Chondrocyte (in vitro differentiated cells): ENCODE results near the gene ZSCAN25. TPM values are rescaled to one million over a fixed set of nuclear protein-coding genes. Genes with fewer than 3 reads are reported as not detected.

ENCODE experiments used
- DNase-seq: peaks from one replicate; pipeline ENCODE4 v3.0.0; 2021; ENCODE audit warnings: mixed read lengths, low spot score
- H3K27ac Mint-ChIP-seq: one replicate; pipeline ENCODE4 v1.8.0; 2021; ENCODE audit warnings: mild to moderate bottlenecking, moderate library complexity, mixed read lengths; ENCODE audit not compliant: unreplicated experiment
- H3K27me3 Mint-ChIP-seq: 2 replicates; pipeline ENCODE4 v1.8.0; 2021; ENCODE audit warnings: low read depth, mixed read lengths
- H3K36me3 Mint-ChIP-seq: 2 replicates; pipeline ENCODE4 v1.8.0; 2021; ENCODE audit warnings: low read depth, mixed read lengths
- H3K4me1 Mint-ChIP-seq: 2 replicates; pipeline ENCODE4 v1.8.0; 2021; ENCODE audit warnings: low read depth, mild to moderate bottlenecking, mixed read lengths
- H3K4me3 Mint-ChIP-seq: one replicate; pipeline ENCODE4 v1.8.0; 2021; ENCODE audit warnings: mild to moderate bottlenecking, moderate library complexity, mixed read lengths; ENCODE audit not compliant: unreplicated experiment
- H3K9me3 Mint-ChIP-seq: 2 replicates; pipeline ENCODE4 v1.8.0; 2021; ENCODE audit warnings: low read depth, mixed read lengths
- total RNA-seq: library from RNA; stranded (reverse); gene quantifications from 3 replicates; pipeline ENCODE4 v1.2.1, GENCODE V29; 2021
- TF ChIP-seq, protein P1 (sequence below): fragments of 200-600 bp; sonication (generic); IDR thresholded peaks from 2 replicates; pipeline ENCODE4 v1.5.0; 2021; ENCODE audit warnings: antibody characterized with exemption, mild to moderate bottlenecking, moderate library complexity

ZSCAN25 gene
- total RNA-seq, 1 donor from 2014 or later: 10.4 TPM

- Mint-ChIP-seq H3K4me1 (peaks cover 5% of the 10 kb centered on the region), H3K27ac (no peak overlapping the region), H3K4me3 (no peak overlapping the region), H3K27me3 (no peaks in the 10 kb centered on the region), H3K36me3 (peaks cover 61% of the 10 kb centered on the region), H3K9me3 (no peaks in the 10 kb centered on the region)
- TF ChIP-seq, protein P1, sequence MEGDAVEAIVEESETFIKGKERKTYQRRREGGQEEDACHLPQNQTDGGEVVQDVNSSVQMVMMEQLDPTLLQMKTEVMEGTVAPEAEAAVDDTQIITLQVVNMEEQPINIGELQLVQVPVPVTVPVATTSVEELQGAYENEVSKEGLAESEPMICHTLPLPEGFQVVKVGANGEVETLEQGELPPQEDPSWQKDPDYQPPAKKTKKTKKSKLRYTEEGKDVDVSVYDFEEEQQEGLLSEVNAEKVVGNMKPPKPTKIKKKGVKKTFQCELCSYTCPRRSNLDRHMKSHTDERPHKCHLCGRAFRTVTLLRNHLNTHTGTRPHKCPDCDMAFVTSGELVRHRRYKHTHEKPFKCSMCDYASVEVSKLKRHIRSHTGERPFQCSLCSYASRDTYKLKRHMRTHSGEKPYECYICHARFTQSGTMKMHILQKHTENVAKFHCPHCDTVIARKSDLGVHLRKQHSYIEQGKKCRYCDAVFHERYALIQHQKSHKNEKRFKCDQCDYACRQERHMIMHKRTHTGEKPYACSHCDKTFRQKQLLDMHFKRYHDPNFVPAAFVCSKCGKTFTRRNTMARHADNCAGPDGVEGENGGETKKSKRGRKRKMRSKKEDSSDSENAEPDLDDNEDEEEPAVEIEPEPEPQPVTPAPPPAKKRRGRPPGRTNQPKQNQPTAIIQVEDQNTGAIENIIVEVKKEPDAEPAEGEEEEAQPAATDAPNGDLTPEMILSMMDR: no peak
- DNase-seq: no peak
Observed at GRCh38 chr7:99623702-99624447, 7.1 kb downstream of the ZSCAN25 start.

DNA sequence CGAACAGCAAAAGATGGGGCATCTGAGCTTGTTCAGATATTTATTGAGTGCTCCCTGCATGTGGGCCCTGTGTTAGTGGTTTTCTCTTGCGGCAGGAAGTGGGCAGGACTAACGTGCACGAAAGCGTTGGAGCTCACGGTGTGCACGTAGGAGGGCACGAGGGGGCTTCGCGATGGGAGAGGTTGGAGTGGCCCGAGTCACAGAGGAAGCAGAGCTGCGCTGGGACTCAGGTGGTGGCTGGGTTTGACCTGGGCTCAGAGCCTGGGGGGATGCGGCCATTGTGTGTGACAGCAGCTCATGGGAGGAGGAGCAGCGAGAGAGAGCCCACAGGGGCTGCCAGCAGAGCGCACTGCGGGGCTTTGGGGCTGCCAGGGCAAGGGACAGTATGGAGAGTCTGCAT lies 7.7 kb downstream of the ZSCAN25 start:
- no peaks in the 10 kb centered on the region for H3K4me1 Mint-ChIP-seq
- DNase-seq: no peak
- TF ChIP-seq, protein P1: no peak
- no peaks in the 10 kb centered on the region for H3K9me3 Mint-ChIP-seq
- H3K4me3 Mint-ChIP-seq: no peak overlapping the region
- no peak overlapping the region for H3K27ac Mint-ChIP-seq
- H3K27me3 Mint-ChIP-seq: no peaks in the 10 kb centered on the region
- H3K36me3 Mint-ChIP-seq: peaks cover 59% of the 10 kb centered on the region

GRCh38 chr7:99625321-99625720 lies 8.6 kb downstream of the ZSCAN25 start:
- peaks cover 63% of the 10 kb centered on the region for H3K36me3 Mint-ChIP-seq
- no peaks in the 10 kb centered on the region for H3K9me3 Mint-ChIP-seq
- H3K4me3 Mint-ChIP-seq: no peak overlapping the region
- TF ChIP-seq, protein P1: no peak
- no peak overlapping the region for H3K27ac Mint-ChIP-seq
- H3K4me1 Mint-ChIP-seq: no peaks in the 10 kb centered on the region
- H3K27me3 Mint-ChIP-seq: no peaks in the 10 kb centered on the region
- no peak for DNase-seq

GRCh38 chr7:99625961-99626360 lies 9.2 kb downstream of the ZSCAN25 start:
- no peaks in the 10 kb centered on the region for H3K27me3 Mint-ChIP-seq
- TF ChIP-seq, protein P1: no peak
- no peak overlapping the region for H3K27ac Mint-ChIP-seq
- no peak overlapping the region for H3K4me3 Mint-ChIP-seq
- no peaks in the 10 kb centered on the region for H3K9me3 Mint-ChIP-seq
- no peaks in the 10 kb centered on the region for H3K4me1 Mint-ChIP-seq
- H3K36me3 Mint-ChIP-seq: peaks cover 62% of the 10 kb centered on the region
- no peak for DNase-seq

GRCh38 chr7:99626661-99627060 lies 9.9 kb downstream of the ZSCAN25 start:
- Mint-ChIP-seq H3K4me3 (no peak overlapping the region), H3K4me1 (no peaks in the 10 kb centered on the region), H3K27ac (no peak overlapping the region), H3K9me3 (no peaks in the 10 kb centered on the region), H3K27me3 (no peaks in the 10 kb centered on the region), H3K36me3 (peaks cover 56% of the 10 kb centered on the region)
- TF ChIP-seq, protein P1: no peak
- DNase-seq: no peak
